ENCODE measurements around the gene FBXO44. TPM values are rescaled to one million over a fixed set of nuclear protein-coding genes. Genes with fewer than 3 reads are reported as not detected.

FBXO44 gene
- total and polyA plus RNA-seq, 2 experiments from 2014 or later: 22.0 to 30.8 TPM

- Histone ChIP-seq H3F3A (replicated peaks; ENCODE audit: low read depth) (peaks cover 19% of the 10 kb centered on the region), H3K79me2 (replicated peaks; ENCODE audit: insufficient read depth) (peaks cover 59% of the 10 kb centered on the region), H3K4me3 (no peak overlapping the region), H4K20me1 (replicated peaks; ENCODE audit: insufficient read depth) (no peaks in the 10 kb centered on the region; the same call in 1 of the 2 replicates), H3K36me3 (ENCODE audit: insufficient read depth) (no peaks in the 10 kb centered on the region; the same call in 1 of the 2 replicates), H3K9me2 (ENCODE audit: insufficient read depth) (no peaks in the 10 kb centered on the region), H2AFZ (no peak overlapping the region), H3K4me2 (no peak overlapping the region), H3K4me1 (ENCODE audit: insufficient read depth) (peaks cover 43% of the 10 kb centered on the region), H3K27ac (ENCODE audit: low read depth) (no peak overlapping the region), H3K27me3 (ENCODE audit: insufficient read depth) (no peaks in the 10 kb centered on the region)
- TF ChIP-seq ZNF114 (CRISPR knock-in tag; IDR thresholded peaks at IDR 0.05) (no peak), CTCF (conservative IDR thresholded peaks at IDR 0.05; ENCODE audit: low read depth in 2 of 2) (peak in 1 of 2 experiments; percentile 33; a peak in 2 of 4 replicates)
- H3K9me3 Mint-ChIP-seq: no peaks in the 10 kb centered on the region
- ATAC-seq (peak; percentile 48), DNase-seq (ENCODE audit: low spot score) (no peak)
- peaks cover 42% of the 10 kb centered on the region for H3K4me1 Mint-ChIP-seq
- H3K36me3 Mint-ChIP-seq (ENCODE audit: low read depth): no peaks in the 10 kb centered on the region; the same call in 2 of the 3 replicates
- H3K27me3 Mint-ChIP-seq (ENCODE audit: insufficient read depth, low read depth, poor library complexity): peaks cover 12% of the 10 kb centered on the region
- H3K4me3 Mint-ChIP-seq: no peak overlapping the region
- no peak overlapping the region for H3K27ac Mint-ChIP-seq
Observed at GRCh38 chr1:11697188-11697892, 42.7 kb downstream of the FBXO44 start.

GRCh38 chr1:11697893-11698210 is 43.2 kb downstream of the FBXO44 start:
- H3K4me3 Mint-ChIP-seq: no peak overlapping the region

GRCh38 chr1:11700601-11701467 is 46.2 kb downstream of the FBXO44 start:
- Histone ChIP-seq H3K79me2 (replicated peaks; ENCODE audit: insufficient read depth) (peaks cover 40% of the 10 kb centered on the region), H3K9me2 (ENCODE audit: insufficient read depth) (no peaks in the 10 kb centered on the region), H3K4me3 (0 out of 2 replicates have a peak overlapping the region, but pooled peaks have one; percentile 31), H2AFZ (no peak overlapping the region), H3K4me2 (peak overlapping the region; percentile 73), H3K4me1 (ENCODE audit: insufficient read depth) (peaks cover 47% of the 10 kb centered on the region), H3K36me3 (ENCODE audit: insufficient read depth) (no peaks in the 10 kb centered on the region; the same call in 1 of the 2 replicates), H3K27ac (ENCODE audit: low read depth) (peak overlapping the region; percentile 60; the same call in 1 of the 2 replicates), H3K27me3 (ENCODE audit: insufficient read depth) (no peaks in the 10 kb centered on the region), H4K20me1 (replicated peaks; ENCODE audit: insufficient read depth) (no peaks in the 10 kb centered on the region), H3F3A (replicated peaks; ENCODE audit: low read depth) (peaks cover 17% of the 10 kb centered on the region)
- H3K4me3 Mint-ChIP-seq: no peak overlapping the region
- 0 out of 2 replicates have a peak, but pooled peaks have one; percentile 20 for TF ChIP-seq POLR2AphosphoS5 (IDR thresholded peaks at IDR 0.05; ENCODE audit: low read depth)
- TF ChIP-seq ZNF114 (CRISPR knock-in tag; IDR thresholded peaks at IDR 0.05): no peak
- DNase-seq (ENCODE audit: low spot score) (peak; percentile 63), ATAC-seq (no peak; the same call in 2 of the 3 replicates)
- peaks cover 14% of the 10 kb centered on the region for H3K27me3 Mint-ChIP-seq (ENCODE audit: insufficient read depth, low read depth, poor library complexity)
- no peaks in the 10 kb centered on the region for H3K9me3 Mint-ChIP-seq
- H3K36me3 Mint-ChIP-seq (ENCODE audit: low read depth): no peaks in the 10 kb centered on the region
- H3K27ac Mint-ChIP-seq: no peak overlapping the region
- peaks cover 47% of the 10 kb centered on the region for H3K4me1 Mint-ChIP-seq

More at GRCh38 chr1:11697893-11698210, 43.2 kb downstream of the FBXO44 start:
- Histone ChIP-seq H3K4me3 (no peak overlapping the region), H3K9me2 (ENCODE audit: insufficient read depth) (no peaks in the 10 kb centered on the region), H3K79me2 (replicated peaks; ENCODE audit: insufficient read depth) (peaks cover 57% of the 10 kb centered on the region), H3K4me2 (no peak overlapping the region), H3K36me3 (ENCODE audit: insufficient read depth) (no peaks in the 10 kb centered on the region; the same call in 1 of the 2 replicates), H2AFZ (no peak overlapping the region), H3K27me3 (ENCODE audit: insufficient read depth) (no peaks in the 10 kb centered on the region), H4K20me1 (replicated peaks; ENCODE audit: insufficient read depth) (no peaks in the 10 kb centered on the region; the same call in 1 of the 2 replicates), H3K27ac (ENCODE audit: low read depth) (no peak overlapping the region), H3F3A (replicated peaks; ENCODE audit: low read depth) (peaks cover 19% of the 10 kb centered on the region), H3K4me1 (ENCODE audit: insufficient read depth) (peaks cover 39% of the 10 kb centered on the region)
- Mint-ChIP-seq H3K27me3 (ENCODE audit: insufficient read depth, low read depth, poor library complexity) (peaks cover 12% of the 10 kb centered on the region), H3K9me3 (no peaks in the 10 kb centered on the region), H3K4me1 (peaks cover 42% of the 10 kb centered on the region), H3K27ac (no peak overlapping the region), H3K36me3 (ENCODE audit: low read depth) (no peaks in the 10 kb centered on the region; the same call in 2 of the 3 replicates)
- ATAC-seq (no peak), DNase-seq (ENCODE audit: low spot score) (no peak)
- no peak for TF ChIP-seq JUNB (IDR thresholded peaks at IDR 0.05; ENCODE audit: unreplicated experiment)
- TF ChIP-seq ZNF331 (CRISPR knock-in tag; IDR thresholded peaks at IDR 0.05; ENCODE audit: low read depth): no peak
- TF ChIP-seq EZH2 (IDR thresholded peaks at IDR 0.05; ENCODE audit: low read depth, unreplicated experiment): no peak

All from GM23338 (cell line).